Thoracic aorta (tissue), 2 donors: ENCODE results near the gene VWA5B1. TPM values are rescaled to one million over a fixed set of nuclear protein-coding genes. Genes with fewer than 3 reads are reported as not detected.

Source experiments
- ATAC-seq: fragments of 150-250 bp; one replicate; pipeline ENCODE4 v1.8.0; 2017; ENCODE audit warnings: low read depth; ENCODE audit not compliant: insufficient number of reproducible peaks, low FRiP score
- DNase-seq: peaks from one replicate; pipeline ENCODE4 v3.0.0-alpha.2; 2020; ENCODE audit warnings: low spot score
- H3K27ac ChIP-seq, 2 donors: fragments of 200-600 bp; sonication (generic); 1 replicate in 1 of 2; 2 replicates in 1 of 2; pipeline ENCODE4 v1.5.1; 2016; ENCODE audit warnings: mild to moderate bottlenecking in 2 of 2, moderate library complexity in 2 of 2
- H3K27me3 ChIP-seq: fragments of 200-600 bp; sonication (generic); replicated peaks from 2 replicates; pipeline ENCODE4 v1.6.0; 2016; ENCODE audit warnings: mild to moderate bottlenecking; ENCODE audit not compliant: insufficient read depth
- H3K36me3 ChIP-seq: fragments of 200-600 bp; sonication (generic); one replicate; pipeline ENCODE4 v1.5.1; 2016
- H3K4me1 ChIP-seq, 2 donors: fragments of 200-600 bp; sonication (generic); 1 replicate in 1 of 2; 2 replicates in 1 of 2; pipeline versions ENCODE4 v1.5.1 to v1.6.0; 2016; ENCODE audit warnings: low read depth in 2 of 2, mild to moderate bottlenecking in 1 of 2; ENCODE audit not compliant: control insufficient read depth in 1 of 2
- H3K4me3 ChIP-seq: fragments of 200-600 bp; sonication (generic); 2 replicates; pipeline ENCODE4 v1.5.1; 2016; ENCODE audit warnings: mild to moderate bottlenecking
- H3K9me3 ChIP-seq: fragments of 200-600 bp; sonication (generic); 2 replicates; pipeline ENCODE4 v1.5.1; 2016
- total RNA-seq, 2 donors: library from RNA; depleted of rRNA; stranded (reverse); fragments of >200 nt; gene quantifications; one replicate each; pipeline versions ENCODE4 v1.1.0 to v1.2.3, GENCODE V29; 2016
- TF ChIP-seq, protein P1 (sequence below): fragments of 200-600 bp; sonication (generic); IDR thresholded peaks from one replicate; pipeline ENCODE4 v1.5.1; 2019; ENCODE audit warnings: antibody characterized with exemption

The VWA5B1 gene
- total RNA-seq, 2 donors from 2014 or later: not detected

DNA sequence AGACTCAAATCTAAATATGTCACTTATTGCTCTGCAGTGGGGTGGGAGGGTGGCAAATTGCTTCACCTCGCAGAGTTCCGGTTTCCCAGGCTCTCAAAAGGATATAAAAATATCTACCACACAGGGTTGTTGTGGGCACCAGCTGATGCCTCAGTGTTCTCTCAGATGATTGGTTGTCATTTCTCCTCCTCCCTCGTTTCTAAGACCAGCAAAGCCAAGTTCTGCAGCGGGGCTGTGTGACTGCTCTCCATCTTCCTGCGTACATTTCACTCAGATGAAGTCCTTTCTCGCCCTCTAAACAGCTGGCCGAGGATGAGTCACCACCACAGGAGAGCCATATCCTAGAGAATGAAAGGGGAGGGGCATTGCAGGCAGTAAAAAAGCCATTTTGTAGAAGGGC is 35.0 kb upstream of the VWA5B1 start:
- no peaks in the 10 kb centered on the region for H3K27me3 ChIP-seq
- no peaks in the 10 kb centered on the region for H3K9me3 ChIP-seq
- TF ChIP-seq, protein P1, sequence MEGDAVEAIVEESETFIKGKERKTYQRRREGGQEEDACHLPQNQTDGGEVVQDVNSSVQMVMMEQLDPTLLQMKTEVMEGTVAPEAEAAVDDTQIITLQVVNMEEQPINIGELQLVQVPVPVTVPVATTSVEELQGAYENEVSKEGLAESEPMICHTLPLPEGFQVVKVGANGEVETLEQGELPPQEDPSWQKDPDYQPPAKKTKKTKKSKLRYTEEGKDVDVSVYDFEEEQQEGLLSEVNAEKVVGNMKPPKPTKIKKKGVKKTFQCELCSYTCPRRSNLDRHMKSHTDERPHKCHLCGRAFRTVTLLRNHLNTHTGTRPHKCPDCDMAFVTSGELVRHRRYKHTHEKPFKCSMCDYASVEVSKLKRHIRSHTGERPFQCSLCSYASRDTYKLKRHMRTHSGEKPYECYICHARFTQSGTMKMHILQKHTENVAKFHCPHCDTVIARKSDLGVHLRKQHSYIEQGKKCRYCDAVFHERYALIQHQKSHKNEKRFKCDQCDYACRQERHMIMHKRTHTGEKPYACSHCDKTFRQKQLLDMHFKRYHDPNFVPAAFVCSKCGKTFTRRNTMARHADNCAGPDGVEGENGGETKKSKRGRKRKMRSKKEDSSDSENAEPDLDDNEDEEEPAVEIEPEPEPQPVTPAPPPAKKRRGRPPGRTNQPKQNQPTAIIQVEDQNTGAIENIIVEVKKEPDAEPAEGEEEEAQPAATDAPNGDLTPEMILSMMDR: no peak
- H3K36me3 ChIP-seq: no peaks in the 10 kb centered on the region
- H3K4me1 ChIP-seq: no peaks in the 10 kb centered on the region
- DNase-seq (no peak), ATAC-seq (no peak)
- H3K27ac ChIP-seq: no peak overlapping the region
- no peak overlapping the region for H3K4me3 ChIP-seq

- DNase-seq: no peak
- Histone ChIP-seq H3K27me3 (no peaks in the 10 kb centered on the region), H3K9me3 (no peaks in the 10 kb centered on the region), H3K36me3 (no peaks in the 10 kb centered on the region), H3K4me1 (no peaks in the 10 kb centered on the region), H3K4me3 (no peak overlapping the region), H3K27ac (no peak overlapping the region)
- ATAC-seq: no peak
- TF ChIP-seq, protein P1: no peak
These were observed 31.0 kb upstream of the VWA5B1 start for GRCh38 chr1:20259646-20260045.

GRCh38 chr1:20261095-20261494 is 29.6 kb upstream of the VWA5B1 start:
- no peak for ATAC-seq
- H3K9me3 ChIP-seq: no peaks in the 10 kb centered on the region
- no peak overlapping the region for H3K27ac ChIP-seq
- DNase-seq: no peak
- TF ChIP-seq, protein P1: no peak
- no peaks in the 10 kb centered on the region for H3K36me3 ChIP-seq
- no peak overlapping the region for H3K4me3 ChIP-seq
- no peaks in the 10 kb centered on the region for H3K4me1 ChIP-seq
- H3K27me3 ChIP-seq: no peaks in the 10 kb centered on the region

GRCh38 chr1:20262810-20263534 is 27.7 kb upstream of the VWA5B1 start:
- H3K36me3 ChIP-seq: no peaks in the 10 kb centered on the region
- DNase-seq (no peak), ATAC-seq (no peak)
- no peaks in the 10 kb centered on the region for H3K27me3 ChIP-seq
- no peak overlapping the region for H3K27ac ChIP-seq
- H3K4me1 ChIP-seq: no peaks in the 10 kb centered on the region
- no peak overlapping the region for H3K4me3 ChIP-seq
- TF ChIP-seq, protein P1: no peak
- H3K9me3 ChIP-seq: no peaks in the 10 kb centered on the region

GRCh38 chr1:20265250-20265649 is 25.4 kb upstream of the VWA5B1 start:
- no peaks in the 10 kb centered on the region for H3K27me3 ChIP-seq
- no peaks in the 10 kb centered on the region for H3K36me3 ChIP-seq
- ATAC-seq: no peak
- no peaks in the 10 kb centered on the region for H3K9me3 ChIP-seq
- no peak for DNase-seq
- no peak overlapping the region for H3K27ac ChIP-seq
- H3K4me1 ChIP-seq: no peaks in the 10 kb centered on the region
- H3K4me3 ChIP-seq: no peak overlapping the region
- TF ChIP-seq, protein P1: no peak
